HEK293T (cell line): ENCODE measurements around the gene C16orf82.

ENCODE experiments used
- FOXM1 ChIP-seq: fragments of 450-650 bp; IDR thresholded peaks from 2 replicates; pipeline ENCODE4 v1.6.1; 2017; ENCODE audit warnings: mild to moderate bottlenecking, borderline replicate concordance
- PKNOX1 ChIP-seq: fragments of 450-650 bp; IDR thresholded peaks from 2 replicates; pipeline ENCODE4 v1.6.1; 2016
- SUZ12 ChIP-seq: fragments of 450-650 bp; IDR thresholded peaks from 2 replicates; pipeline ENCODE4 v1.6.1; 2016; ENCODE audit warnings: mild to moderate bottlenecking
- ZNF384 ChIP-seq: fragments of 450-650 bp; IDR thresholded peaks from 2 replicates; pipeline ENCODE4 v1.6.1; 2016

- TF ChIP-seq ZNF384, result no peak
- TF ChIP-seq FOXM1, result no peak
- no peak for TF ChIP-seq SUZ12
- TF ChIP-seq PKNOX1, result no peak
Observed at GRCh38 chr16:27066668-27067537, at the start of gene C16orf82.
